A172 (cell line): Measurements from ENCODE around the gene CYB5D1. TPM values are rescaled to one million over a fixed set of nuclear protein-coding genes. Genes with fewer than 3 reads are reported as not detected.

Experiments
- DNase-seq: peaks from one replicate; pipeline ENCODE4 v3.0.0-alpha.2; 2015; ENCODE audit warnings: low spot score
- total RNA-seq: library from RNA; depleted of rRNA; stranded (reverse); fragments of >200 nt; shearing (Covaris generic); gene quantifications from 2 replicates; pipeline ENCODE4 v1.2.3, GENCODE V29; 2014

The CYB5D1 gene
- total RNA-seq, 1 experiment from 2014 or later: 18.4 TPM

- peak; percentile 93 for DNase-seq
These were observed 13.3 kb upstream of the CYB5D1 start for GRCh38 chr17:7844292-7845154.

GRCh38 chr17:7845359-7846062 lies 12.3 kb upstream of the CYB5D1 start:
- no peak for DNase-seq

GRCh38 chr17:7846063-7846735 lies 11.6 kb upstream of the CYB5D1 start:
- DNase-seq: no peak

GRCh38 chr17:7846765-7847661 lies 10.8 kb upstream of the CYB5D1 start:
- DNase-seq: no peak

GRCh38 chr17:7848131-7848579 lies 9.6 kb upstream of the CYB5D1 start:
- no peak for DNase-seq

- DNase-seq: no peak
These were observed 9.1 kb upstream of the CYB5D1 start for GRCh38 chr17:7848739-7849129.

- DNase-seq: no peak
These were observed 8.6 kb upstream of the CYB5D1 start for GRCh38 chr17:7849130-7849750.

GRCh38 chr17:7849751-7850504 lies 7.9 kb upstream of the CYB5D1 start:
- no peak for DNase-seq

- DNase-seq: no peak
These were observed 6.9 kb upstream of the CYB5D1 start for GRCh38 chr17:7850701-7851437.

- DNase-seq: peak; percentile 62
These were observed 6.2 kb upstream of the CYB5D1 start for GRCh38 chr17:7851438-7852261.

- DNase-seq: no peak
These were observed 5.5 kb upstream of the CYB5D1 start for GRCh38 chr17:7852262-7852670.

- DNase-seq: no peak
These were observed 4.7 kb upstream of the CYB5D1 start for GRCh38 chr17:7852919-7853690.

GRCh38 chr17:7853691-7854038 lies 4.1 kb upstream of the CYB5D1 start:
- DNase-seq: no peak

- no peak for DNase-seq
These were observed 3.6 kb upstream of the CYB5D1 start for GRCh38 chr17:7854078-7854777.

GRCh38 chr17:7854851-7855659 lies 2.7 kb upstream of the CYB5D1 start, which contains the start of gene TMEM88:
TMEM88 (plus strand) TSS chr17:7855066; CDS start chr17:7855075, 9 bp downstream.
- DNase-seq: no peak

GRCh38 chr17:7855660-7856010 lies 2.2 kb upstream of the CYB5D1 start:
- no peak for DNase-seq
